Fibroblast of lung (primary cell): ENCODE measurements around the gene C14orf39.

ENCODE experiments used
- EZH2 ChIP-seq: IDR thresholded peaks from 2 replicates; pipeline ENCODE4 v1.5.1; 2012; ENCODE audit warnings: low read length, control low read depth, mild to moderate bottlenecking; ENCODE audit errors: missing control alignments
- TF ChIP-seq, protein P1 (sequence below), 2 donors: IDR thresholded peaks in 1 of 2; conservative IDR thresholded peaks in 1 of 2; 1 replicate in 1 of 2; 2 replicates in 1 of 2; pipeline ENCODE4 v1.5.1; 2011 to 2012; ENCODE audit warnings: low read length in 2 of 2, control low read depth in 1 of 2, inconsistent platforms in 1 of 2, low read depth in 1 of 2, mild to moderate bottlenecking in 1 of 2

DNA sequence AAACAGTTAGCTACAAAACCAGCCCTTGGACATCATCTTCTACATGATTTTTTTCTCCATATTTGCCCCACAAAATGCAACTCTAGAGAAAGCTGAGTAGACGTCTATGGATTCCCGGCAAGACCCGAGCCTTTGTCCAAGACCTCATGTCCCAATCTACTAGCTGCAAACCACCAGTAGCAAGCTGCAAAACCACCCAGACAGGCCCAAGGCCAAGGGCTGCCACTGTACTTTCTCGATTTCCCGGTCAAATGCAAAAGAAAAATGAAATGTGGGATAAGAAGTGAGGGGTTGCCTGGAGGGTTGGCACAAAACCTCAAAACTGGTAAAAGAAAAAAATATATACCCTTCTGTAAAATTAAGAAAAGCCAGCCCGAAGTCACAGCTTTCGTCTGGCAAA lies 20.1 kb upstream of the C14orf39 start:
- TF ChIP-seq, protein P1, sequence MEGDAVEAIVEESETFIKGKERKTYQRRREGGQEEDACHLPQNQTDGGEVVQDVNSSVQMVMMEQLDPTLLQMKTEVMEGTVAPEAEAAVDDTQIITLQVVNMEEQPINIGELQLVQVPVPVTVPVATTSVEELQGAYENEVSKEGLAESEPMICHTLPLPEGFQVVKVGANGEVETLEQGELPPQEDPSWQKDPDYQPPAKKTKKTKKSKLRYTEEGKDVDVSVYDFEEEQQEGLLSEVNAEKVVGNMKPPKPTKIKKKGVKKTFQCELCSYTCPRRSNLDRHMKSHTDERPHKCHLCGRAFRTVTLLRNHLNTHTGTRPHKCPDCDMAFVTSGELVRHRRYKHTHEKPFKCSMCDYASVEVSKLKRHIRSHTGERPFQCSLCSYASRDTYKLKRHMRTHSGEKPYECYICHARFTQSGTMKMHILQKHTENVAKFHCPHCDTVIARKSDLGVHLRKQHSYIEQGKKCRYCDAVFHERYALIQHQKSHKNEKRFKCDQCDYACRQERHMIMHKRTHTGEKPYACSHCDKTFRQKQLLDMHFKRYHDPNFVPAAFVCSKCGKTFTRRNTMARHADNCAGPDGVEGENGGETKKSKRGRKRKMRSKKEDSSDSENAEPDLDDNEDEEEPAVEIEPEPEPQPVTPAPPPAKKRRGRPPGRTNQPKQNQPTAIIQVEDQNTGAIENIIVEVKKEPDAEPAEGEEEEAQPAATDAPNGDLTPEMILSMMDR (conservative IDR thresholded peaks at IDR 0.05 in 1 of 2, IDR thresholded peaks at IDR 0.05 in 1 of 2; ENCODE audit: low read depth in 1 of 2, low read length in 2 of 2): no peak
- no peak for TF ChIP-seq EZH2
